ENCODE data around the gene MPP3. TPM values are rescaled to one million over a fixed set of nuclear protein-coding genes. Genes with fewer than 3 reads are reported as not detected.
A peak's percentile ranks its signal among the peaks of the same experiment; 100 is the strongest.

The MPP3 gene
- total RNA-seq, 1 experiment from 2014 or later = 4.0 TPM

GRCh38 chr17:43791589-43791988 is 41.4 kb downstream of the MPP3 start:
- in situ Hi-C loops (cut with HindIII; ENCODE audit: low pct_unique_long_range_greater_than_20kb, low sequenced_read_pairs) = no loop called here
- DNase-seq (ENCODE audit: low read depth, low spot score) = peak; percentile 75

GRCh38 chr17:43790311-43790940 is 42.5 kb downstream of the MPP3 start:
- in situ Hi-C loops (cut with HindIII; ENCODE audit: low pct_unique_long_range_greater_than_20kb, low sequenced_read_pairs) = no loop called here
- DNase-seq (ENCODE audit: low read depth, low spot score) = peak; percentile 45

- no peak for DNase-seq (ENCODE audit: low read depth, low spot score)
- in situ Hi-C loops (cut with HindIII; ENCODE audit: low pct_unique_long_range_greater_than_20kb, low sequenced_read_pairs) = no loop called here
Measured at GRCh38 chr17:43789482-43789881, 43.5 kb downstream of the MPP3 start.

- no peak for DNase-seq (ENCODE audit: low read depth, low spot score)
- in situ Hi-C loops (cut with HindIII; ENCODE audit: low pct_unique_long_range_greater_than_20kb, low sequenced_read_pairs) = no loop called here
Measured at GRCh38 chr17:43788540-43788939, 44.4 kb downstream of the MPP3 start.

GRCh38 chr17:43787728-43788127 is 45.2 kb downstream of the MPP3 start:
- no peak for DNase-seq (ENCODE audit: low read depth, low spot score)
- in situ Hi-C loops (cut with HindIII; ENCODE audit: low pct_unique_long_range_greater_than_20kb, low sequenced_read_pairs) = no loop called here

GRCh38 chr17:43784628-43785101 is 48.3 kb downstream of the MPP3 start:
- DNase-seq (ENCODE audit: low read depth, low spot score) = peak; percentile 70
- in situ Hi-C loops (cut with HindIII; ENCODE audit: low pct_unique_long_range_greater_than_20kb, low sequenced_read_pairs) = no loop called here

GRCh38 chr17:43784068-43784467 is 48.9 kb downstream of the MPP3 start:
- DNase-seq (ENCODE audit: low read depth, low spot score) = no peak
- in situ Hi-C loops (cut with HindIII; ENCODE audit: low pct_unique_long_range_greater_than_20kb, low sequenced_read_pairs) = no loop called here

- in situ Hi-C loops (cut with HindIII; ENCODE audit: low pct_unique_long_range_greater_than_20kb, low sequenced_read_pairs) = no loop called here
- DNase-seq (ENCODE audit: low read depth, low spot score) = peak; percentile 90
Measured at GRCh38 chr17:43782913-43783680, 49.8 kb downstream of the MPP3 start.

- DNase-seq (ENCODE audit: low read depth, low spot score) = no peak
- in situ Hi-C loops (cut with HindIII; ENCODE audit: low pct_unique_long_range_greater_than_20kb, low sequenced_read_pairs) = no loop called here
Measured at GRCh38 chr17:43780135-43780534, 52.8 kb downstream of the MPP3 start, which contains the start of gene CFAP97D1. CFAP97D1 (plus strand) TSS chr17:43780435; CDS start chr17:43780463, 28 bp downstream.

- in situ Hi-C loops (cut with HindIII; ENCODE audit: low pct_unique_long_range_greater_than_20kb, low sequenced_read_pairs) = no loop called here
- DNase-seq (ENCODE audit: low read depth, low spot score) = no peak
Measured at GRCh38 chr17:43779145-43780125, 53.5 kb downstream of the MPP3 start.

GRCh38 chr17:43778337-43779144 is 54.4 kb downstream of the MPP3 start, which contains the start of gene DUSP3:
DUSP3 (minus strand) TSS chr17:43778977; CDS start chr17:43778924, 53 bp downstream.
- in situ Hi-C loops (cut with HindIII; ENCODE audit: low pct_unique_long_range_greater_than_20kb, low sequenced_read_pairs) = no loop called here
- DNase-seq (ENCODE audit: low read depth, low spot score) = peak; percentile 88

GRCh38 chr17:43774304-43775250 is 58.4 kb downstream of the MPP3 start:
- in situ Hi-C loops (cut with HindIII; ENCODE audit: low pct_unique_long_range_greater_than_20kb, low sequenced_read_pairs) = no loop called here
- no peak for DNase-seq (ENCODE audit: low read depth, low spot score)

- in situ Hi-C loops (cut with HindIII; ENCODE audit: low pct_unique_long_range_greater_than_20kb, low sequenced_read_pairs) = no loop called here
- no peak for DNase-seq (ENCODE audit: low read depth, low spot score)
Measured at GRCh38 chr17:43772877-43773648, 59.9 kb downstream of the MPP3 start.

GRCh38 chr17:43771463-43771862 is 61.5 kb downstream of the MPP3 start:
- in situ Hi-C loops (cut with HindIII; ENCODE audit: low pct_unique_long_range_greater_than_20kb, low sequenced_read_pairs) = no loop called here
- no peak for DNase-seq (ENCODE audit: low read depth, low spot score)

GRCh38 chr17:43770957-43771356 is 62.0 kb downstream of the MPP3 start:
- DNase-seq (ENCODE audit: low read depth, low spot score) = no peak
- in situ Hi-C loops (cut with HindIII; ENCODE audit: low pct_unique_long_range_greater_than_20kb, low sequenced_read_pairs) = no loop called here

Measured in SK-MEL-5 (cell line).